ENCODE data around the gene DCLK1.

Gene DCLK1

GRCh38 chr13:35770756-35771297 is 360.4 kb downstream of the DCLK1 start:
- Histone ChIP-seq H3K9ac (ENCODE audit: low read depth in 1 of 2, low read length in 2 of 2) (no peak overlapping the region), H3K9me3 (ENCODE audit: control insufficient read depth in 1 of 2, low read length in 2 of 2) (no peaks in the 10 kb centered on the region), H3K36me3 (ENCODE audit: control insufficient read depth in 1 of 2, insufficient read depth in 2 of 2, low read length in 2 of 2) (no peaks in the 10 kb centered on the region), H3K4me1 (ENCODE audit: control insufficient read depth in 1 of 2, insufficient read depth in 2 of 2, low read length in 2 of 2) (no peaks in the 10 kb centered on the region), H3K4me3 (ENCODE audit: low read depth in 1 of 2, low read length in 2 of 2) (no peak overlapping the region), H3K27me3 (ENCODE audit: control insufficient read depth in 1 of 2, insufficient read depth in 2 of 2, low read length in 2 of 2) (no peaks in the 10 kb centered on the region), H3K27ac (ENCODE audit: low read depth, low read length) (no peak overlapping the region)

GRCh38 chr13:35769812-35770211 is 361.4 kb downstream of the DCLK1 start:
- Histone ChIP-seq H3K36me3 (ENCODE audit: control insufficient read depth in 1 of 2, insufficient read depth in 2 of 2, low read length in 2 of 2) (no peaks in the 10 kb centered on the region), H3K4me1 (ENCODE audit: control insufficient read depth in 1 of 2, insufficient read depth in 2 of 2, low read length in 2 of 2) (no peaks in the 10 kb centered on the region), H3K27me3 (ENCODE audit: control insufficient read depth in 1 of 2, insufficient read depth in 2 of 2, low read length in 2 of 2) (no peaks in the 10 kb centered on the region), H3K4me3 (ENCODE audit: low read depth in 1 of 2, low read length in 2 of 2) (no peak overlapping the region), H3K9me3 (ENCODE audit: control insufficient read depth in 1 of 2, low read length in 2 of 2) (no peaks in the 10 kb centered on the region), H3K27ac (ENCODE audit: low read depth, low read length) (no peak overlapping the region), H3K9ac (ENCODE audit: low read depth in 1 of 2, low read length in 2 of 2) (no peak overlapping the region)

- H3K4me3 ChIP-seq (ENCODE audit: low read depth in 1 of 2, low read length in 2 of 2): no peak overlapping the region
- H3K36me3 ChIP-seq (ENCODE audit: control insufficient read depth in 1 of 2, insufficient read depth in 2 of 2, low read length in 2 of 2): no peaks in the 10 kb centered on the region
- H3K9me3 ChIP-seq (ENCODE audit: control insufficient read depth in 1 of 2, low read length in 2 of 2): peaks cover 0 to 1% of the 10 kb centered on the region in 2 donors
- H3K4me1 ChIP-seq (ENCODE audit: control insufficient read depth in 1 of 2, insufficient read depth in 2 of 2, low read length in 2 of 2): no peaks in the 10 kb centered on the region
- H3K27me3 ChIP-seq (ENCODE audit: control insufficient read depth in 1 of 2, insufficient read depth in 2 of 2, low read length in 2 of 2): no peaks in the 10 kb centered on the region
- no peak overlapping the region for H3K27ac ChIP-seq (ENCODE audit: low read depth, low read length)
- no peak overlapping the region for H3K9ac ChIP-seq (ENCODE audit: low read depth in 1 of 2, low read length in 2 of 2)
These were observed 362.6 kb downstream of the DCLK1 start for GRCh38 chr13:35768551-35768950.

DNA sequence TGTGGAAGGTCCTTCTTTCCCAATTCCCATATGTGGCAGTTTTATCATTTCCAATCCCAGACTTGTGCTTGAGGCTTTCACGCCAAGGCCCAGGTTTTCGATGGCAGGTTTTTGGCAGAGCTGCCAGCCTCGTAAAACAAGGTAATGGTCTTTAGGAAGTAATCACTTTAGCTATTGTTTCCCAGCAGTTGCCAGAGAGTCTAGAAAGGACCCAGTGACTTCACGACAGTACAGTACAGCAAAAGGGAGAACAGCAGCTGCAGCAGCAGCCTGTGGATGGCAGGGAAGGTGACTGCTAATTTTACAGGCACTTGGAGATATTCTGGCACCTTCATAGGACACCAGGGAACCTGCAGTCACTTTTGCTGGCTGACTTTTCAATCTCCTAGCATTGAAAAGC is 363.1 kb downstream of the DCLK1 start:
- Histone ChIP-seq H3K27ac (ENCODE audit: low read depth, low read length) (no peak overlapping the region), H3K9me3 (ENCODE audit: control insufficient read depth in 1 of 2, low read length in 2 of 2) (peaks cover 0 to 3% of the 10 kb centered on the region in 2 donors), H3K9ac (ENCODE audit: low read depth in 1 of 2, low read length in 2 of 2) (no peak overlapping the region), H3K4me3 (ENCODE audit: low read depth in 1 of 2, low read length in 2 of 2) (no peak overlapping the region), H3K27me3 (ENCODE audit: control insufficient read depth in 1 of 2, insufficient read depth in 2 of 2, low read length in 2 of 2) (no peaks in the 10 kb centered on the region), H3K4me1 (ENCODE audit: control insufficient read depth in 1 of 2, insufficient read depth in 2 of 2, low read length in 2 of 2) (no peaks in the 10 kb centered on the region), H3K36me3 (ENCODE audit: control insufficient read depth in 1 of 2, insufficient read depth in 2 of 2, low read length in 2 of 2) (no peaks in the 10 kb centered on the region)

- Histone ChIP-seq H3K36me3 (ENCODE audit: control insufficient read depth in 1 of 2, insufficient read depth in 2 of 2, low read length in 2 of 2) (no peaks in the 10 kb centered on the region), H3K27ac (ENCODE audit: low read depth, low read length) (no peak overlapping the region), H3K9ac (ENCODE audit: low read depth in 1 of 2, low read length in 2 of 2) (no peak overlapping the region), H3K9me3 (ENCODE audit: control insufficient read depth in 1 of 2, low read length in 2 of 2) (peaks cover 3 to 5% of the 10 kb centered on the region in 2 donors), H3K4me3 (ENCODE audit: low read depth in 1 of 2, low read length in 2 of 2) (no peak overlapping the region), H3K27me3 (ENCODE audit: control insufficient read depth in 1 of 2, insufficient read depth in 2 of 2, low read length in 2 of 2) (no peaks in the 10 kb centered on the region), H3K4me1 (ENCODE audit: control insufficient read depth in 1 of 2, insufficient read depth in 2 of 2, low read length in 2 of 2) (no peaks in the 10 kb centered on the region)
These were observed 363.8 kb downstream of the DCLK1 start for GRCh38 chr13:35767256-35767976.

DNA sequence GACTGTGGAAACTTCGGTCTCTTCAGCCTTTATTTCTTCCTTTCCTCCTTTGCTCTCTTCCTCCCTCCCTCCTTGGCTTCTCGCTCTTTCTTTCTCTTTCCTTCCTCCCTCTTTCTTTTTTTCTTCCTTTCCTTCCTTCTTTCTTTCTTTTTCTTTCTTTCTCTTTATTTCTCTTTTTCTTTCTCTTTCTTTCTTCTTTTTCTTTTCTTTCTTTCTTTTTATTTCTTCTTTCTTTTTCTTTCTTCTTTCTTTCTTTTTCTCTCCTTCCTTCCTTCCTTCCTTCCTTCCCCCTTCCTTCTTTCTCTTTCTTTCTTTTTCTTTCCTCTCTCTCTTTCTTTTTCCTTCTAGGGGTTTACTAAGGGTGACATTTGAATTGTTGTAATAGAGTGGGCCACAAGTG is 364.5 kb downstream of the DCLK1 start:
- peaks cover 6 to 8% of the 10 kb centered on the region in 2 donors for H3K9me3 ChIP-seq (ENCODE audit: control insufficient read depth in 1 of 2, low read length in 2 of 2)
- no peaks in the 10 kb centered on the region for H3K27me3 ChIP-seq (ENCODE audit: control insufficient read depth in 1 of 2, insufficient read depth in 2 of 2, low read length in 2 of 2)
- H3K27ac ChIP-seq (ENCODE audit: low read depth, low read length): no peak overlapping the region
- no peaks in the 10 kb centered on the region for H3K36me3 ChIP-seq (ENCODE audit: control insufficient read depth in 1 of 2, insufficient read depth in 2 of 2, low read length in 2 of 2)
- H3K4me1 ChIP-seq (ENCODE audit: control insufficient read depth in 1 of 2, insufficient read depth in 2 of 2, low read length in 2 of 2): no peaks in the 10 kb centered on the region
- no peak overlapping the region for H3K9ac ChIP-seq (ENCODE audit: low read depth in 1 of 2, low read length in 2 of 2)
- no peak overlapping the region for H3K4me3 ChIP-seq (ENCODE audit: low read depth in 1 of 2, low read length in 2 of 2)

DNA sequence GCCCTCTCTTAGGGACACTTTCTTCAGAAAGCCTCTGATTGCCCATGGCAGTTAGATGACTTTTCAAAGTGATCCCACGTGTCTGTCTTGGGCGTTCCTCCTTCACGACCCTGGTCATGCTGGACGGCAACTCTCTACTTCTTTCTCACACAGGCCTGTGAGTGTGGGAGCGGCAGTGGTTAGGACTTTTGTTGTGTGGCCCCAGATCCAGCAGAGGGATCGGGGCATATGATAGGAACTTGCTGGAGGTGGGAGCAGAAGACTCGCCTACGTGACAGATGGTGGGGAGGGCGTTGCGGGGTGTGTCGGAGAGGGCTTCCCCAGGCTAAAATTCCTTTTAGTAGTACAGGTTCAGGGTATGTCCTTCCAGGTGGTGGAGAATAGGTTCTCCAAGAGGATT is 365.2 kb downstream of the DCLK1 start:
- H3K9ac ChIP-seq (ENCODE audit: low read depth in 1 of 2, low read length in 2 of 2): no peak overlapping the region
- no peaks in the 10 kb centered on the region for H3K36me3 ChIP-seq (ENCODE audit: control insufficient read depth in 1 of 2, insufficient read depth in 2 of 2, low read length in 2 of 2)
- no peak overlapping the region for H3K4me3 ChIP-seq (ENCODE audit: low read depth in 1 of 2, low read length in 2 of 2)
- no peaks in the 10 kb centered on the region for H3K4me1 ChIP-seq (ENCODE audit: control insufficient read depth in 1 of 2, insufficient read depth in 2 of 2, low read length in 2 of 2)
- peaks cover 6 to 9% of the 10 kb centered on the region in 2 donors for H3K9me3 ChIP-seq (ENCODE audit: control insufficient read depth in 1 of 2, low read length in 2 of 2)
- no peak overlapping the region for H3K27ac ChIP-seq (ENCODE audit: low read depth, low read length)
- no peaks in the 10 kb centered on the region for H3K27me3 ChIP-seq (ENCODE audit: control insufficient read depth in 1 of 2, insufficient read depth in 2 of 2, low read length in 2 of 2)

DNA sequence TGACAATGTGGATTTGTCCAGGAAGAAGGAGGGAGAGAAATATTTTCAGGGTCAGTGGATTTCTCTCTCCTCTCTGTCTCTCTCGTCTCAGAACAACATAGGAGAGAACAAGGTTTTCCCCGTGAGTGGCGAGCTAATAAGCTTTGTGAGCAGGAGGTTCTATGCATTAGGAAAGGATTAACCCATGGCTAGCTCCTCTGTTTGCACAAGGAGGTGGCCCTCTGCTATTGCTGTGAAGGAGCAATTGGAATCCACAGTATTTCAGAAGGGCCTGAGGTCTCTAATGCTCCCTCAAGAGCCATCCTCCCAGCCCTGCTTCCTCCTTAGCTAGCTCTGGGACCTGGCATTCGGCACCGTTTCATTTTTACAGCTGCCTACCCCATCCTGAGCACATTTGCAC is 365.8 kb downstream of the DCLK1 start:
- Histone ChIP-seq H3K27ac (ENCODE audit: low read depth, low read length) (no peak overlapping the region), H3K4me3 (ENCODE audit: low read depth in 1 of 2, low read length in 2 of 2) (no peak overlapping the region), H3K27me3 (ENCODE audit: control insufficient read depth in 1 of 2, insufficient read depth in 2 of 2, low read length in 2 of 2) (no peaks in the 10 kb centered on the region), H3K36me3 (ENCODE audit: control insufficient read depth in 1 of 2, insufficient read depth in 2 of 2, low read length in 2 of 2) (no peaks in the 10 kb centered on the region), H3K4me1 (ENCODE audit: control insufficient read depth in 1 of 2, insufficient read depth in 2 of 2, low read length in 2 of 2) (no peaks in the 10 kb centered on the region), H3K9me3 (ENCODE audit: control insufficient read depth in 1 of 2, low read length in 2 of 2) (peaks cover 6 to 9% of the 10 kb centered on the region in 2 donors), H3K9ac (ENCODE audit: low read depth in 1 of 2, low read length in 2 of 2) (no peak overlapping the region)

DNA sequence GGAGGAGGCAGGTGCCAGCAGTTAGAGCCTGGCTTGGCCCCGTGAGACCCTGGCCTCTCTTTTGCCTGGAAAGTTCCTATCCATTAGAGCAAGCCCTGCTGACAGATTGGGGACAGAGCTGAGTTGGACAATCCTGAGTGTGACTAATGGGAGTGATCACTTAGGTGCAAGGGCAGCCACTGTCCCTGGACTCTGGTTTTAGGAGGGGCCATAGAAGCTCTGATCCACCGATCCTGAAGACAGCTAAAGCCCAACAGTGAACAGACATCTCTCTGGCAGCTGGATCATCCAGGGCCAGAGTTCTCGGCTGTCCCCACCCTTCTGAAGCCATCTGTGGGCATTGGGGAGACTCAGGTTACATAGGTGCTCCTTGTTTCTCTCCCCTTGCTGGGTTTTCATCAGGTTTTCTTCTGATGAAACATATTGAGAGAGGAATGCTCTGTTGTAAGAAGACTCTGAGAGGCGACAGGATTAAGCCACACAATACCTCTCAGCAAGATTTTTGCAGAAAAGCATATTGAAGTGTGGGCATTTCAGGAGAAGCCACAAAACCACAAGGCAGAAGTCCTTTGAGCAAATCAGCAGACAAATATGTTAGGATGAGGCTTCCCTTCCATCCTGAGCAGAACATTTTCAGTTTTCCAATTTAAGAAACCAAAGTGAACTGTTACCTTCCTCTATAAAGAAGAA is 366.7 kb downstream of the DCLK1 start:
- no peak overlapping the region for H3K4me3 ChIP-seq (ENCODE audit: low read depth in 1 of 2, low read length in 2 of 2)
- no peak overlapping the region for H3K27ac ChIP-seq (ENCODE audit: low read depth, low read length)
- H3K4me1 ChIP-seq (ENCODE audit: control insufficient read depth in 1 of 2, insufficient read depth in 2 of 2, low read length in 2 of 2): no peaks in the 10 kb centered on the region
- no peaks in the 10 kb centered on the region for H3K36me3 ChIP-seq (ENCODE audit: control insufficient read depth in 1 of 2, insufficient read depth in 2 of 2, low read length in 2 of 2)
- peaks cover 6 to 9% of the 10 kb centered on the region in 2 donors for H3K9me3 ChIP-seq (ENCODE audit: control insufficient read depth in 1 of 2, low read length in 2 of 2)
- no peak overlapping the region for H3K9ac ChIP-seq (ENCODE audit: low read depth in 1 of 2, low read length in 2 of 2)
- H3K27me3 ChIP-seq (ENCODE audit: control insufficient read depth in 1 of 2, insufficient read depth in 2 of 2, low read length in 2 of 2): no peaks in the 10 kb centered on the region

DNA sequence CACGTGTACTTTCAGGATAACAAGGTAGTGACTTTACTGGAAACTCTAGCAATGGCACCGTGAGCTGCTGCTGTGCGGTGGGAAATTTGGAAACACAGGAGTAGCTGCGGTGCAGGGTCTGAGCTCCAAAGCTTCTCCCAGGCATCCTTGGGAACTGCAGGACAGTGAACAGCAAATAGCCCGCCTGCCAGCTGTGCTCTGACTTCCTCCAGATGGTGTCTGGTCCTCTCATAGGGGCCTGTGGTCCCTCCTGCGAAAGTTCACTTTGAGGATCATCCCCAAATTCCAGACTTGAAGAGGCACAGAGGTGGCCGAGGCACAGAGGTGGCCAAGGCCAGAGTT is 367.4 kb downstream of the DCLK1 start:
- no peak overlapping the region for H3K4me3 ChIP-seq (ENCODE audit: low read depth in 1 of 2, low read length in 2 of 2)
- H3K27ac ChIP-seq (ENCODE audit: low read depth, low read length): no peak overlapping the region
- no peaks in the 10 kb centered on the region for H3K4me1 ChIP-seq (ENCODE audit: control insufficient read depth in 1 of 2, insufficient read depth in 2 of 2, low read length in 2 of 2)

More for the DNA sequence above, 367.4 kb downstream of the DCLK1 start:
- no peaks in the 10 kb centered on the region for H3K27me3 ChIP-seq (ENCODE audit: control insufficient read depth in 1 of 2, insufficient read depth in 2 of 2, low read length in 2 of 2)
- peaks cover 6 to 9% of the 10 kb centered on the region in 2 donors for H3K9me3 ChIP-seq (ENCODE audit: control insufficient read depth in 1 of 2, low read length in 2 of 2)
- no peak overlapping the region for H3K9ac ChIP-seq (ENCODE audit: low read depth in 1 of 2, low read length in 2 of 2)
- no peaks in the 10 kb centered on the region for H3K36me3 ChIP-seq (ENCODE audit: control insufficient read depth in 1 of 2, insufficient read depth in 2 of 2, low read length in 2 of 2)
